Measurements from ENCODE around the gene YAF2.
"Not testable (repeated sequence)": the region's sequence is repeated elsewhere in the genome, so short reads cannot be mapped to it uniquely, and the experiment has no call there.

YAF2 gene

DNA sequence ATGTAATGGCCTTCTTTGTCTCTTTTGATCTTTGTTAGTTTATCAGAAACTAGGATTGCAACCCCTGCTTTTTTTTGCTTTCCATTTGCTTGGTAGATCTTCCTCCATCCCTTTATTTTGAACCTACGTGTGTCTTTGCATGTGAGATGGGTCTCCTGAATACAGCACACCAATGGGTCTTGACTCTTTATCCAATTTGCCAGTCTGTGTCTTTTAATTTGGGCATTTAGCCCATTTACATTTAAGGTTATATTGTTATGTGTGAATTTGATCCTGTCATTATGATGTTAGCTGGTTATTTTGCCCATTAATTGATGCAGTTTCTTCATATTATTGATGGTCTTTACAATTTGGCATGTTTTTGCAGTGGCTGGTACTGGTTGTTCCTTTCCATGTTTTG is 14.6 kb upstream of the YAF2 start:
- DNase-seq = not testable (repeated sequence)

DNA sequence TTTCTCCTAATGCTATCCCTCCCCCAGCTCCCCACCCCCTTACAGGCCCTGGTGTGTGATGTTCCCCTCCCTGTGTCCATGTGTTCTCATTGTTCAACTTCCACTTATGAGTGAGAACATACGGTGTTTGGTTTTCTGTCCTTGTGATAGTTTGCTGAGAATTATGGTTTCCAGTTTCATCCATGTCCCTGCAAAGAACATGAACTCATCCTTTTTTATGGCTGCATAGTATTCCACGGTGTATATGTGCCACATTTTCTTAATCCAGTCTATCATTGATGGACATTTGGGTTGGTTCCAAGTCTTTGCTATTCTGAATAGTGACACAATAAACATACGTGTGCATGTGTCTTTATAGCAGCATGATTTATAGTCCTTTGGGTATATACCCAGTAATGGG is 11.0 kb upstream of the YAF2 start:
- not testable (repeated sequence) for DNase-seq

- no peak for DNase-seq
Observed at GRCh38 chr12:42240131-42240750, 2.2 kb upstream of the YAF2 start.

GRCh38 chr12:42237853-42238239 is 202 bp downstream of the YAF2 start:
- DNase-seq = no peak

- DNase-seq = peak; percentile 79
Observed at GRCh38 chr12:42237052-42237852, 796 bp downstream of the YAF2 start.

DNA sequence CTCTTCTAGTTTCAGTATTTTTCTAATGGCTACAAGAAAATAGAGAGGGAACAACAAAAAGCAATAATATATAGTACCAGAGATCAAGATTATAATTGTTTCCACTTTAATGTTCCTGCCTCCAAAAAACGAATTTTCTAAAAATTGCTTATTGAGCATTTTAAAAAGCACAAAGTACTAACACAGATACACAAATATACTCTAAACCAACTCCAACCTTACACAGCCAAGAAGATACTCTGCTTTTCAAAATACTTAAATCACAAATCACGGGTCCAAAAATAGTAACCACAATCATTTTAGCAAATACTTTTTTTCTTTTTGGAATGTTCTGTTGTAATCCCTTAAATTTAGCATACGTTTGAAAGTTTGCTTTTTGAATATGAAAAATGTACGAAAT is 2.0 kb downstream of the YAF2 start:
- no peak for DNase-seq

GRCh38 chr12:42235426-42235825 is 2.6 kb downstream of the YAF2 start:
- DNase-seq = no peak

GRCh38 chr12:42234970-42235369 is 3.1 kb downstream of the YAF2 start:
- no peak for DNase-seq

DNA sequence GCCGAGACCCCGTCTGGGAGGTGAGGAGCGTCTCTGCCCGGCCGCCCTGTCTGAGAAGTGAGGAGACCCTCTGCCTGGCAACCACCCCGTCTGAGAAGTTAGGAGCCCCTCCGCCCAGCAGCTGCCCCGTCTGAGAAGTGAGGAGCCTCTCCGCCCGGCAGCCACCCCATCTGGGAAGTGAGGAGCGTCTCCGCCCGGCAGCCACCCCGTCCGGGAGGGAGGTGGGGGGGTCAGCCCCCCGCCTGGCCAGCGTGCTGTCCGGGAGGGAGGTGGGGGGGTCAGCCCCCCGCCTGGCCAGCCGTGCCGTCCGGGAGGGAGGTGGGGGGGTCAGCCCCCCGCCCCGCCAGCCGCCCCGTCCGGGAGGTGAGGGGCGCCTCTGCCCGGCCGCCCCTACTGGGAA is 10.5 kb downstream of the YAF2 start:
- DNase-seq = not testable (repeated sequence)

DNA sequence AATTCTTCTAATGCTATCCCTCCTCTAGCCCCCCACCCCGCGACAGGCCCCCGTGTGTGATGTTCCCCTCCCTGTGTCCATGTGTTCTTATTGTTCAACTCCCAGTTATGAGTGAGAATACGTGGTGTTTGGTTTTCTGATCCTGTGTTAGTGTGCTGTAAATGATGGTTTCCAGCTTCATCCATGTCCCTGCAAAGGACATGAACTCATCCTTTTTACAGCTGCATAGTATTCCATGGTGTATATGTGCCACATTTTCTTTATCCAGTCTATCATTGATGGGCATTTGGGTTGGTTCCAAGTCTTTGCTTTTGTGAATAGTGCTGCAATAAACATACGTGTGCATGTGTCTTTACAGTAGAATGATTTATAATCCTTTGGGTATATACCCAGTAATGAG is 13.5 kb downstream of the YAF2 start:
- not testable (repeated sequence) for DNase-seq

DNA sequence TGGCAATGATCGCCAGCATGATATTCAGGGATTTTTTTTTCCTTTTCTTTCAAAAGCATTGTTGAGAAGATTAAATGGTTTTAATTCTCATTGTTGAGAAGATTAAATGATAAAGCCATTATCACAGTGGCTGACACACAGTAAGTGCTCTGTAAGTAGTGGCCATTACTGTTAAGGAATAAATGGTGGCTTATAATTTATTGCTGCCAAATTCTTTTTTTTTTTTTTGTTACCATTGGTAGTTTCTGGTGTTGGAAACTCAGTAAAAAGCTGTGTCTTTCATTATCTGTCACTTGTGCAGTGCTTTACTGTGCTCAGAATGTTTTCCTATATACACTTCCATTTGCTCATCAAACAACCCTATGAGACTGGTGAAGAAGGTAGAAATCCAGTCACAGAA is 15.3 kb downstream of the YAF2 start:
- no peak for DNase-seq

DNA sequence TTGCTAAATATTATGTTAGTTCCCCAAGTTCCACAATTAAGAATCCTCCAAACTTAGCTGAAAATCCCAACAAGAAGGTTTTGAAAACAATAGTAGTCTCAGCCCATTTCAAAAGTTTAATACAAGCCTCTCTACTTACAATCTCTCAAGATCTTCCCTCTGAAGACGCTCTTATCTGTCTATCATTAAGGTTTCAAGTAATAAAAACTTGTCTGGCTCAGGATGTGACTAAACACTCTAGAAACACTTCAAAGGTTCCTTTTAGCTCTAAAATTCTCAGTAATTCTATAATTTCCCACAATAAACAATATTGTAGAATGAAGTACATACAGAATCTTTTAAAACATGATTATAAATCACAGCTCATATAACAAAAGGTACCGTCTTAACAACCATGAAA is 16.3 kb downstream of the YAF2 start:
- DNase-seq = no peak

DNA sequence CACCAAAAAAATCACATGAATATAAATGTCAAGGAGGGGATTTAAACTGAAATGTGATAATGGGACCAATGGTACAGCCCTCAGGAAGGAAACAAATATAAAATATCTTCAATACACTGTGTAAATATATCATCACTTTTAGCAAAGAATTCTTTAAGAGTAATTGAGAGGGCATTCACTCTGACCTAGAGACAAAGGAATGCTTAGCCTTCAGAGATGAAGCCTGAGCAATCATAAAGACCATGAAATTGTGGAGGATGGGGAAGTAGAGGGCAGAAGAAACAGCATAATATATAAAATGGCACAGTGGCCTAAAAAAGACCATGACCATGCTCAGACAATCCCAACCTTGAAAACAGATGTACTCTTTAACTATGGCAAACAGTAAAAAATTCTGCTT is 20.4 kb downstream of the YAF2 start:
- peak; percentile 76 for DNase-seq

GRCh38 chr12:42216737-42217136 is 21.3 kb downstream of the YAF2 start:
- DNase-seq = peak; percentile 8

- not testable (repeated sequence) for DNase-seq
Observed at GRCh38 chr12:42215759-42216158, 22.3 kb downstream of the YAF2 start.

- peak; percentile 22 for DNase-seq
Observed at GRCh38 chr12:42213954-42214426, 24.1 kb downstream of the YAF2 start.

- peak; percentile 70 for DNase-seq
Observed at GRCh38 chr12:42213023-42213422, 25.0 kb downstream of the YAF2 start.

DNA sequence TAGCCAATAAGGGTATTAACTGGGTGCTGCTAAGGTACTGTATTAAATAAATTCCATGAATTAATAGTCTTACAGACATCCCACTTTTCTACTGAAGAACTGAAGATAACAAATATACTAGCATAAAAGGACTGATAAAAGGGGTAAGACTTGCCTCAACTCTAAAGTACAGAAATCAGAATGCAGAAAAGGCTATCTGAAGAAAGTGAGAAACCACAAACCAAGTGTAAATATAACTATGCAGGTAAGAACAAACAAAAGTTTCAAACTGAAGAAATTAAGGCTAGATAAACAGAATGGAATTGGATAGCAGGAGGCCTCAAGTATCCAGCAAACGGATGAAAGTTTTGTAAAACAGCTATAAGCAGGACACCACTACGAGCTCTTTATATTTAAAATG is 29.5 kb downstream of the YAF2 start:
- DNase-seq = no peak

DNA sequence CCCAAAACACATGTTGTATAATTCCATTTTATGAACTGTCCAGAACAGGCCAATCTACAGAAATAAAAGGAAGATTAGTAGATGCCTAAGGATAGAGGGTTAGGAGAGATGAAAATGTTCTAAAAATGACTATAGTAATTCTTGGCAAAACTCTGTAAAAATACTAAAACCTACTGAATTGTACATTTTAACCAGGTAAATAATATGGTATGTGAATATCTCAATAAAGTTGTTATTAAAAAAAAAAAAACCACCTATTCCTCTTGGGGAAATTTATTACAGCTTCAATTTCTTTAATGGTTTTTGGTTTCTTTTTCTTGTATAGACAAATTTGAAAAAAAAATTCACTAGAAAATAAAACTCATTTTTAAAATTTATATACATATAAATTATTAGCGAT is 33.2 kb downstream of the YAF2 start:
- no peak for DNase-seq

GRCh38 chr12:42204362-42204761 is 33.7 kb downstream of the YAF2 start:
- no peak for DNase-seq

DNA sequence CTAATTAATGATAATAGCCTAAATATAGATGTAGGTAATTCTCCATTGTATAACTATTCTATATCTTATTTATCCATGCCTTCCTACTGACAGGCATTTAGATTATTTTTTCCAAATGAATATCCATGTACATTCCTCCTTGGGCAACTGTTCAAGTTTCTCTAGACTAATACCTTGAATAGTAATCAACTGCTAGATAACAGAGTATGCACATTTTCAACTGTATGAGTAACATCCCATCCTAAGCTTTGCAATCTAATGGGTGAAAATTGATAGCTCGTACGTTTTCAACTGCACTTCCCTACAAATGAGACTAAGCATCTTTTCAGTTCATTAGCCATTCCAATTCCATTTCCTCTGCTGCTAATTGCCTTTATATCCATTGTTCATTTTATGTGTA is 37.0 kb downstream of the YAF2 start:
- DNase-seq = no peak

- no peak for DNase-seq
Observed at GRCh38 chr12:42199007-42199406, 39.0 kb downstream of the YAF2 start.

- no peak for DNase-seq
Observed at GRCh38 chr12:42196723-42197603, 41.1 kb downstream of the YAF2 start.

DNA sequence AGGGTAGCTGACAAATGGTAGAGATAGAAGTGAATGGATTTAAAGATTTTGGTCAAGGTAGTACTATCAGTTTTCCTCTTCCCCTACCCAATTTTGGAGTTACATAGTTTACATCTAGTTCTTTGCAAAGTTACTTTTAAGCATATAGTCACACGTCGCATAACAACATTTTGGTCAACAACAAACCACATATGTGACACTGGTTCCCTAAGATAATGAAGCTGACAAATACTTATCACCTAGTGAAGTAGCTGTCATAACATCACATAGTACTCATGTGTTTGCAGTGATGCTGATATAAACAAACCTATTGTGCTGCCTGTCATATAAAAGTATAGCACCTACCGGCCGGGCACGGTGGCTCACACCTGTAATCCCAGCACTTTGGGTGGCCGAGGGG is 45.4 kb downstream of the YAF2 start:
- DNase-seq = no peak

Measured in EL (cell line).